Sigmoid colon (tissue), 4 donors: ENCODE results near the gene ARHGAP42.

Experiments
- CTCF ChIP-seq, 4 experiments: fragments of 450-650 bp in 3 of 4; fragments of 200-600 bp in 1 of 4; IDR thresholded peaks; one replicate each; pipeline ENCODE4 v1.5.1; 2016 to 2019; ENCODE audit warnings: antibody characterized with exemption in 4 of 4, mild to moderate bottlenecking in 3 of 4, moderate library complexity in 2 of 4
- EP300 ChIP-seq, 4 donors: sonication (generic); formaldehyde crosslinking; IDR thresholded peaks; one replicate each; pipeline ENCODE4 v1.6.1; 2017; ENCODE audit warnings: antibody characterized with exemption in 4 of 4
- POLR2A ChIP-seq, 2 donors: fragments of 450-650 bp; IDR thresholded peaks; one replicate each; pipeline ENCODE4 v1.6.1; 2016; ENCODE audit warnings: antibody characterized with exemption in 2 of 2, mild to moderate bottlenecking in 2 of 2, moderate library complexity in 2 of 2
- POLR2AphosphoS5 ChIP-seq, 4 donors: sonication (generic); formaldehyde crosslinking; IDR thresholded peaks; one replicate each; pipeline ENCODE4 v1.6.1; 2017; ENCODE audit warnings: antibody characterized with exemption in 4 of 4

- no peak for TF ChIP-seq CTCF (IDR thresholded peaks at IDR 0.05)
- no peak for TF ChIP-seq POLR2A (IDR thresholded peaks at IDR 0.05)
- no peak for TF ChIP-seq POLR2AphosphoS5 (IDR thresholded peaks at IDR 0.05)
- no peak for TF ChIP-seq EP300 (IDR thresholded peaks at IDR 0.05)
Measured at GRCh38 chr11:100706179-100706578, 19.1 kb downstream of the ARHGAP42 start.
